Measurements from ENCODE around the gene ALDH16A1. TPM values are rescaled to one million over a fixed set of nuclear protein-coding genes. Genes with fewer than 3 reads are reported as not detected.

ALDH16A1 gene
- total and polyA plus RNA-seq, 2 of the 8 experiments (the other 6 are each of a cell fraction or from before 2014, with no cell fraction given), result 30.5 to 34.3 TPM

- Histone ChIP-seq H3K9ac (replicated peaks in 1 of 4; ENCODE audit: extremely low read depth in 1 of 4, low read depth in 3 of 4, low read length in 3 of 4) (no peak overlapping the region), H3K79me2 (ENCODE audit: control insufficient read depth in 1 of 2, insufficient read depth in 2 of 2, low read length in 2 of 2) (no peaks in the 10 kb centered on the region), H3K23ac (ENCODE audit: insufficient read length) (no peak overlapping the region), H3K18ac (ENCODE audit: extremely low read depth, low read length) (no peak overlapping the region), H3K23me2 (ENCODE audit: low read depth, low read length) (no peaks in the 10 kb centered on the region), H2AFZ (ENCODE audit: low read length) (no peak overlapping the region), H2BK15ac (ENCODE audit: low read length) (no peak overlapping the region), H3K14ac (ENCODE audit: insufficient read length) (no peak overlapping the region), H4K8ac (ENCODE audit: extremely low read depth, insufficient read depth, low read length) (peak overlapping the region; percentile 7; the same call in 1 of the 2 replicates), H3K56ac (replicated peaks; ENCODE audit: insufficient read length, low read depth, low read length) (no peak overlapping the region), H4K91ac (replicated peaks; ENCODE audit: insufficient read length, low read length) (no peak overlapping the region), H2BK20ac (ENCODE audit: low read length) (no peak overlapping the region), H3K36me3 (ENCODE audit: control insufficient read depth in 2 of 4, insufficient read depth in 4 of 4, low read length in 3 of 4) (no peaks in the 10 kb centered on the region), H4K20me1 (replicated peaks in 1 of 2; ENCODE audit: control insufficient read depth in 1 of 2, insufficient read depth in 2 of 2, low read length in 2 of 2) (no peaks in the 10 kb centered on the region), H2AK5ac (ENCODE audit: low read depth, low read length) (no peak overlapping the region), H3K9me3 (ENCODE audit: insufficient read depth in 2 of 2, low read depth in 1 of 2, low read length in 1 of 2) (no peaks in the 10 kb centered on the region), H3K4me3 (ENCODE audit: extremely low read depth in 1 of 4, insufficient read depth in 2 of 4, low read depth in 3 of 4, low read length in 4 of 4) (no peak overlapping the region), H3K27me3 (replicated peaks in 1 of 4; ENCODE audit: control insufficient read depth in 3 of 4, extremely low read depth in 1 of 4, insufficient read depth in 3 of 4, low read length in 3 of 4) (no peaks in the 10 kb centered on the region), H3K4me1 (replicated peaks in 1 of 4; ENCODE audit: control insufficient read depth in 3 of 4, insufficient read depth in 4 of 4, low read length in 3 of 4) (peaks cover 0 to 17% (median 10%) of the 10 kb centered on the region in 4 experiments; a peak in 5 of 7 replicates), H3K4ac (replicated peaks; ENCODE audit: insufficient read length, low read depth, low read length) (no peak overlapping the region), H2BK120ac (replicated peaks; ENCODE audit: low read depth, low read length) (no peak overlapping the region), H3K27ac (ENCODE audit: low read depth, low read length) (no peak overlapping the region), H2BK12ac (ENCODE audit: low read depth, low read length) (no peak overlapping the region), H3K79me1 (ENCODE audit: low read depth, low read length) (no peaks in the 10 kb centered on the region), H4K5ac (ENCODE audit: insufficient read length, low read depth, low read length) (no peak overlapping the region), H3K4me2 (ENCODE audit: insufficient read depth in 1 of 2, low read depth in 2 of 2, low read length in 2 of 2) (no peak overlapping the region), H2BK5ac (ENCODE audit: low read depth, low read length) (no peak overlapping the region)
- ChIA-PET CTCF (ENCODE audit: partially characterized antibody) (interaction anchor here (0.8 to 14.7 kb wide), 11 partner anchors 9 to 86 kb away, joined by 3 to 291 read pairs (median 4); partner anchors contain the start of genes GFY and PTH2), POLR2A (ENCODE audit: partially characterized antibody) (interaction anchor here (0.6 to 1.5 kb wide), 9 partner anchors 10 to 275 kb away, joined by 3 to 5 read pairs (median 4); partner anchors contain the start of genes PTH2 and RPS11)
- no peak for FAIRE-seq
- no peak for DNase-seq (ENCODE audit: low read depth in 1 of 2, low spot score in 2 of 2)
- WGBS, 2 experiments (ENCODE audit: extremely low coverage in 1 of 2, insufficient coverage in 1 of 2, insufficient read length in 1 of 2, insufficient replicate concordance in 2 of 2, low coverage in 1 of 2, low lambda C conversion rate in 2 of 2, missing lambda C conversion rate in 1 of 2), result 94% methylated on average over 7 of the region's 9 CpGs; no CpG with 5 or more reads in 1 of the 2 experiments
- TF ChIP-seq RNF2 (IDR thresholded peaks at IDR 0.05; ENCODE audit: borderline replicate concordance, low read depth, low read length, missing control alignments, poor library complexity, severe bottlenecking), result no peak
- TF ChIP-seq HDAC2 (IDR thresholded peaks at IDR 0.05; ENCODE audit: borderline replicate concordance in 1 of 2, low read depth in 2 of 2, low read length in 2 of 2), result no peak
- no peak for TF ChIP-seq SIN3A (conservative IDR thresholded peaks at IDR 0.05 in 1 of 2, IDR thresholded peaks at IDR 0.05 in 1 of 2; ENCODE audit: low read depth in 1 of 2, low read length in 2 of 2)
- TF ChIP-seq HDAC6 (IDR thresholded peaks at IDR 0.05; ENCODE audit: low read depth, low read length), result no peak
- no peak for TF ChIP-seq SAP30 (IDR thresholded peaks at IDR 0.05; ENCODE audit: insufficient read depth, insufficient replicate concordance, low read length)
- no peak for TF ChIP-seq KDM5A (IDR thresholded peaks at IDR 0.05; ENCODE audit: low read length)
- TF ChIP-seq KDM4A (IDR thresholded peaks at IDR 0.05; ENCODE audit: low read depth, low read length, severe bottlenecking), result no peak
- no peak for TF ChIP-seq CBX8 (IDR thresholded peaks at IDR 0.05; ENCODE audit: borderline replicate concordance, low read depth, low read length)
- TF ChIP-seq, protein P1, sequence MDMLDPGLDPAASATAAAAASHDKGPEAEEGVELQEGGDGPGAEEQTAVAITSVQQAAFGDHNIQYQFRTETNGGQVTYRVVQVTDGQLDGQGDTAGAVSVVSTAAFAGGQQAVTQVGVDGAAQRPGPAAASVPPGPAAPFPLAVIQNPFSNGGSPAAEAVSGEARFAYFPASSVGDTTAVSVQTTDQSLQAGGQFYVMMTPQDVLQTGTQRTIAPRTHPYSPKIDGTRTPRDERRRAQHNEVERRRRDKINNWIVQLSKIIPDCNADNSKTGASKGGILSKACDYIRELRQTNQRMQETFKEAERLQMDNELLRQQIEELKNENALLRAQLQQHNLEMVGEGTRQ (IDR thresholded peaks at IDR 0.05; ENCODE audit: low read length), result no peak
- no peak for TF ChIP-seq EP300 (IDR thresholded peaks at IDR 0.05; ENCODE audit: borderline replicate concordance in 1 of 2, low read depth in 2 of 2, low read length in 2 of 2)
- no peak for TF ChIP-seq POLR2AphosphoS5 (IDR thresholded peaks at IDR 0.05; ENCODE audit: low read depth, low read length)
Measured at GRCh38 chr19:49413348-49413747, 39.7 kb upstream of the ALDH16A1 start.

Data from H1 (cell line).